ENCODE data around the gene DMRTC2.
"Not testable (repeated sequence)": the region's sequence is repeated elsewhere in the genome, so short reads cannot be mapped to it uniquely, and the experiment has no call there.

The DMRTC2 gene

DNA sequence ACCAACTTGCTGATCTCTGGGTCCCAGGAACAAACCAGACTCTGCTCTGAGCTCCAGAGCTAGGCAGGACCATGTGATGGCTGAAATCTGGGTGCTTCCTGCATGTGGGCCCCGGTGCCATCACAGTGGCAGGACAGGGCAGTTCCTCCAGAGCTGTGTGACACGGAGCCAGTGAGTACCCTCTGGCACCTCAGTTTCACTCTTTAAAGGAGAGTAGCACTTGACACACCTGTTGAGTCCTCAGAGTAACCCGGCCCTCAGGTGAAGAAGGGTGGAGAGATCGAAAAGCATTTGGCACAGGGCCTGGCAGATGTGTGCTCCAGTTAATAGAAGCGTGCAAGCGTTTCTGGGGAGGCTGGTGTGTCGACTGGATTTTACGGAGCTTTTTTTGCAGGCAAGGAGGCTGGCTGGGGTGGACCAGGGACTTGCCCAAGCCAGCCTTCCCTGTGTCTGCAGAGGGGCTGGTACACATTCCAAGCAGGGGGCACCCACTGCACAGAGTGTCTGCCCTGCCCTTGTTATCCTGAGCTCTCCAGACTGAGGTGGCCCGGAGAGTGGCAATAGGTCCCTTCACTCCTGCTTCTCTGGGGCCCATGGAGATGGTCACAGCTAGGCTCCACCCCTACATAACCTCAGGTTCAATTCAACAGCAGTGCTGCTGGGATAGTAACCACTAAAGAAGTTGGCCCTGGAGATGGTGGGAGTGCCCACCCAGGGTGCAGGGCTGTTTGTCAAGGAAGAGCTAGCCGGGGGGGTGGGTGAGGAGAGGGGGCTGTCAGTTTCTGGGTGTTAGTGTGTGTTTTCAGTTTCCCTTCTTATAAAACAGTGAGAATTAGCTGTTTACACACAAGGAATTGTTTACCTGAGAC lies 23.5 kb downstream of the DMRTC2 start:
- H3K9me3 ChIP-seq = no peaks in the 10 kb centered on the region
- peak overlapping the region; percentile 97 for H3K27ac ChIP-seq
- peak overlapping the region; percentile 74 for H3K9ac ChIP-seq
- TF ChIP-seq Cebpa-rat (IDR thresholded peaks at IDR 0.05) = no peak
- peak overlapping the region; percentile 31; the same call in 1 of the 2 replicates for H3K4me3 ChIP-seq
- peaks cover 91% of the 10 kb centered on the region for H3K36me3 ChIP-seq
- no peaks in the 10 kb centered on the region for H3K27me3 ChIP-seq
- peak overlapping the region; percentile 99 for H3K4me2 ChIP-seq
- peaks cover 94% of the 10 kb centered on the region for H4K20me1 ChIP-seq
- H3K4me1 ChIP-seq = peaks cover 100% of the 10 kb centered on the region

DNA sequence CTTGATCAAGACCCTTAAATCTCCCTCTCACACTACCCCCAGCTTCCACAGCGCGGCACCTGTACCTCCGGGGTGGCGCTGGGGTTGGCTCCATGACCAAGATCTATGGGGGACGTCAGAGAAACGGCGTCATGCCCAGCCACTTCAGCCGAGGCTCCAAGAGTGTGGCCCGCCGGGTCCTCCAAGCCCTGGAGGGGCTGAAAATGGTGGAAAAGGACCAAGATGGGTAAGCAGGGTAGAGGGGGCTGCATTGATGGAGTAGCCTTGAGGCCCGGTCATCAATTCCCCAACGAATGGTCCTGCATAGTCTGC lies 24.1 kb downstream of the DMRTC2 start:
- H3K4me1 ChIP-seq = peaks cover 100% of the 10 kb centered on the region
- H4K20me1 ChIP-seq = peaks cover 88% of the 10 kb centered on the region
- peaks cover 85% of the 10 kb centered on the region for H3K36me3 ChIP-seq
- H3K4me2 ChIP-seq = peak overlapping the region; percentile 99
- no peaks in the 10 kb centered on the region for H3K9me3 ChIP-seq
- peak overlapping the region; percentile 31; the same call in 1 of the 2 replicates for H3K4me3 ChIP-seq
- peak overlapping the region; percentile 74 for H3K9ac ChIP-seq
- H3K27ac ChIP-seq = peak overlapping the region; percentile 97
- no peaks in the 10 kb centered on the region for H3K27me3 ChIP-seq
- no peak for TF ChIP-seq Cebpa-rat (IDR thresholded peaks at IDR 0.05)

DNA sequence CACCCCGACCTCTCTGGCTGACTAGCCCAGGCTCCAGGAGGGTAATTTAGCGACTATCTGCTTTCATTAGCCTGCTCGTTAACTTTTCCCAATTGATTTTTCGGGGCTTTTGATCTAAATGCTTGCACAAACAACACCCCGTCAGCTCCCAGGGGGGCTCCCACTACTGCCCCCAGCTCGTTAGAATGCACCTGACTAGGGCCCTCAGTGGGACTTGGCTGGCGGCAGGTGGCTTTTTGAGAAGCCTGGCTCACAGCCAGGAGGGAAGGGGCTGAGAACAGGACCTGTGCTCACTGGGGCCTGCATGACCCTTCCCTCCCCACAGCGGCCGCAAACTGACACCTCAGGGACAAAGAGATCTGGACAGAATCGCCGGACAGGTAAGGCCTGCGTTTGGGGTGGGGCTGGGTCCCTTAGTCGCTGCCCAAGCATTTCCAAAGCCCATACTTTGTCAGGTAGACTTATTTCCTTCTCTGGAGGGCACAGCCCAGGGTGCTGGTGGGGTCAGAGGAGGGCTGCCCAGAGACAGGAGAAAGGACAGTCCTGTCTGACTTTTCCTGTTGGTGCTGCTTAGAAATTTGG lies 24.6 kb downstream of the DMRTC2 start:
- TF ChIP-seq Cebpa-rat (IDR thresholded peaks at IDR 0.05) = no peak
- Histone ChIP-seq H3K36me3 (peaks cover 80% of the 10 kb centered on the region), H3K27me3 (no peaks in the 10 kb centered on the region), H3K4me3 (peak overlapping the region; percentile 31; the same call in 1 of the 2 replicates), H4K20me1 (peaks cover 83% of the 10 kb centered on the region), H3K4me2 (peak overlapping the region; percentile 99), H3K4me1 (peaks cover 100% of the 10 kb centered on the region), H3K27ac (peak overlapping the region; percentile 97), H3K9me3 (no peaks in the 10 kb centered on the region), H3K9ac (peak overlapping the region; percentile 74)

DNA sequence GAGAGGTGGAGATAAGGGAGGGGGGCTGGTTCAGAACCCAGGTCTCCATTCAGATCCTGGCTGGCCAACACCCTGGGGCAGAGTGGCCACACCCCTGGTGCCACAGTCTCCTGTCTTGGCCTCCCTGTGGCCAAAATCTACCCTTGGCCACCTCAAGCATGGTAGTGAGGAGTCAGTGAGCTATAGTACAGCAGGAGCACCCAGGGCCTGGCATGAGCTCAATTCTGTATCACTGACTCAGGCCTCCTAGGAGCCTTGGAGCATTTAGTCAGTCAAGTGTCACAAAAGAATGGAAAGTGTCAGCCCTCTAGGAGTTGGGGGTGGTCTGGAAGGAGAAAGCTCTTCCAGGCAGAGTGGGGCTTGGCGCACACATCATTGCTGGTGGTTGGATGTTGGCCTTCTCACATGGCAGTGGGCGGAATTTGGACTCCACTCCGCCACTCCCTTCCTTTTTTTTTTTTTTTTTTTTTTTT lies 25.6 kb downstream of the DMRTC2 start:
- Histone ChIP-seq H3K4me1 (peaks cover 100% of the 10 kb centered on the region), H3K9ac (peak overlapping the region; percentile 74), H3K27ac (peak overlapping the region; percentile 97), H4K20me1 (peaks cover 74% of the 10 kb centered on the region), H3K36me3 (peaks cover 70% of the 10 kb centered on the region), H3K9me3 (no peaks in the 10 kb centered on the region), H3K27me3 (no peaks in the 10 kb centered on the region), H3K4me2 (peak overlapping the region; percentile 99), H3K4me3 (no peak overlapping the region)
- TF ChIP-seq Cebpa-rat (IDR thresholded peaks at IDR 0.05) = no peak

DNA sequence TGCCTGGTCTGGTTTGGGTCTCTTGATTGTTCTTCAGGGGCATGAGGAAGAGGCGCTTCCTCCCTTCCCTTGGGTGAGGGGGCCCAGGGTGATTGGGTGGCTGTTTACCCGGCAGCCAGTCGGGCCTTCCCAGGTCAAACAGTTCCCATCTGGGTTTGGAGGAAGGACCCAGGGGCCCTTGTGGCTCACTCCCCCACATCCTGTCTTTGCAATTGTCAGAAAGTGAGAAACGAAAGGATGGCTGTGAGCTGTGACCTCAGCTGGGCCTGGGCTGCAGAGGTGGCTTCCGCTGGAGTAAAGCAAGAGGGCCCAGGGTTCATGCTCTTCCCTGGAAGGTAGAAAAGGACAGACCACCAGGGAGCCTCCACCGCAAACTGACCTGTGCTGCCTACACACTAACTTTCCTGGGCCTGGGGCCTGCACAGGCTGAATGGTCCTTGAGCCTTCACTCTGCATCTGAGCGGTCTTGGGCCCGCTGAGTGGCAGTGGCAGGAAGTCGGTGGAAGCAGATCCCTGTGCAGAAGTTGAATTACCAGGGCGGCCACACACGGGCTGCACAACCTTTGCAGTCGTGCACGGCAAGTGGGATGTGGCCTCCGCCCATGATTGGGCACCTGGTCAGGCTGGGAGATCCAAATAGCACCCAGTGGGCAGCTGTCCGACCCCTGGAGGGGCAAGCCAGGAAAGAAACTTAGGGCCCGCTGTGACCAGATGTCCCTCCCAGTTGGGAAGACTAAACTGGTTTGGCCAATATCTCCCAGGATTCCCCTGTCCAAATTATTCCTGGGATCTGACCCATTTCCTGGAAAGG lies 26.9 kb downstream of the DMRTC2 start:
- Histone ChIP-seq H3K36me3 (peaks cover 56% of the 10 kb centered on the region), H3K9ac (peak overlapping the region; percentile 75)

DNA sequence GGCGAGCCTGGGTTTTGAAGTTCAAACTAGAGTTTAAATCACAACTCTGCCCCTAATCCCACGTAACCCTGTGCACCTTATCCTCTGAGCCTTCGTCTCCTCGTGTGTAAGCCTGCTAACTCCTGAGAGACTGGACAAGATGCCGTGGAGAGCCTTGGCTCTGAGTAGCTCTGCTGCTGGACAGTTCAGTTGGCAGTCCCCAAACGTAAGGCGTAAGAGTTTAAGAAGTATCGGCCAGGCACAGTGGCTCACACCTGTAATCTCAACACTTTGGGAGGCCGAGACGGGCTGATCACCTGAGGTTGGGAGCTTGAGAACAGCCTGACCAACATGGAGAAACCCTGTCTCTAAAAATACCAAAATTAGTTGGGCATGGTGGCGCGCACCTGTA lies 27.5 kb downstream of the DMRTC2 start:
- peaks cover 50% of the 10 kb centered on the region for H3K36me3 ChIP-seq
- no peak for TF ChIP-seq Cebpa-rat (IDR thresholded peaks at IDR 0.05)
- peaks cover 94% of the 10 kb centered on the region for H3K4me1 ChIP-seq
- no peaks in the 10 kb centered on the region for H3K9me3 ChIP-seq
- peak overlapping the region; percentile 97 for H3K27ac ChIP-seq
- H3K4me2 ChIP-seq = peak overlapping the region; percentile 99
- no peaks in the 10 kb centered on the region for H3K27me3 ChIP-seq
- H3K9ac ChIP-seq = peak overlapping the region; percentile 75
- H3K4me3 ChIP-seq = peak overlapping the region; percentile 47
- H4K20me1 ChIP-seq = peaks cover 54% of the 10 kb centered on the region

More for the DNA sequence above, 26.9 kb downstream of the DMRTC2 start:
- Histone ChIP-seq H3K27me3 (no peaks in the 10 kb centered on the region), H3K4me3 (peak overlapping the region; percentile 47), H3K9me3 (no peaks in the 10 kb centered on the region), H4K20me1 (peaks cover 60% of the 10 kb centered on the region), H3K27ac (peak overlapping the region; percentile 97), H3K4me1 (peaks cover 100% of the 10 kb centered on the region), H3K4me2 (peak overlapping the region; percentile 99)
- no peak for TF ChIP-seq Cebpa-rat (IDR thresholded peaks at IDR 0.05)

DNA sequence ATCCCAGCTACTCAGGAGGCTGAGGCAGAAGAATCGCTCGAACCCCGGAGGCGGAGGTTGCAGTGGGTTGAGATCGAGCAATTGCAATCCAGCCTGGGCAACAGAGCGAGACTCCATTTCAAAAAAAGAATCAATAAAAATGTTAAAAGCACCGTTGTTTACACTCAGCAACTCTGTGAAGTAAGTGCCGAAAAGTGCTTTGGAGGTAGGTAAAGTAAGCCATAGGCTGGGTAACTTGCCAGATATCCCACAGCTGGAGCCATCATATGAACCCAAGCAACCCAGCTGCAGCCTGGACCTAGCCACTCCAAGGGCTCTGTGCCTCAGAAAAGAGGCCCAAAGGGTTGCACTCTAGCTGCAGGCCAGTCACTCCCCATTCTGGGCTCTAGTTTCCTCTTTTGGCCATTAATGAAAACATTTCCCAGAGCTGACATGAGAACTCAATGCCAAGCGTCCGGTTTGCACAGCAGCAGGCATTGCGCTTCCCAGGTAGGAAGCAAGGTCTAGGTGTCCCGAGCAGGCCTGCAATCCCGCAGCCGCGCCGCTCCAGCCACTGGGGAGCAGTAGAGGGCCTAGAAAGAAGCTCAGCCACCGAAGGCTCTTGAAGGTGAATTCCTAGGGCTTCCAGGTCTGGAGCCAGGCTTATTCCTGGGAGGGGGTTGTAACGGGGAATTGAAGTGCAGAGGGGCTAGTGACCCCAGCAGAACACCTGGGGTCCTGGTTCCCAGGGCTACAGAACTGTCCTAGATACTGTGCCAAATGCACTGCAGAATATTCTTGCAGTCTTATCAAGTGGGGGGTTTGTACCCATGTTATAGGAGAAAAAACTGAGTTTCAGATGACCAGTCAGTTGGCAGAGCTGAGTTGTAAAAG lies 28.2 kb downstream of the DMRTC2 start:
- Histone ChIP-seq H3K4me3 (peak overlapping the region; percentile 47; the same call in 1 of the 2 replicates), H3K4me2 (peak overlapping the region; percentile 99), H3K9ac (peak overlapping the region; percentile 75), H3K4me1 (peaks cover 90% of the 10 kb centered on the region), H3K9me3 (no peaks in the 10 kb centered on the region), H3K36me3 (peaks cover 44% of the 10 kb centered on the region), H4K20me1 (peaks cover 48% of the 10 kb centered on the region), H3K27me3 (no peaks in the 10 kb centered on the region), H3K27ac (peak overlapping the region; percentile 97)
- no peak for TF ChIP-seq Cebpa-rat (IDR thresholded peaks at IDR 0.05)

DNA sequence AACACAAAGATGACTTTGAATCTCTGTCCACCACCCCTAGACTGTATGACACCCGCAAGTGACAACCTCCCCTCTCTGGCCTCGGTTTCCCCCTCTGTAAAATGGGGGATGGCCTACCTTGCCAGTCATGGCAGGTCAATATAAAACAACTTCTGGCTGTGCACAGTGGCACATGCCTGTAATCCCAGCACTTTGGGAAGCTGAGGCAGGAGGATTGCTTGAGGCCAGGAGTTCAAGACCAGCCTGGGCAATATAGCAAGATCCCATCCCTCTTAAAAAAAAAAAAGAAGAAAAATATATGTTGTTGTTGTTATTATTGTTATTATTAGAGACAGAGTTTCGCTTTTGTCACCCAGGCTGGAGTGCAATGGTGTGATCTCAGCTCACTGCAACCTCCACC lies 31.1 kb downstream of the DMRTC2 start:
- Histone ChIP-seq H3K9ac (peak overlapping the region; percentile 96), H3K27ac (peak overlapping the region; percentile 97), H3K4me1 (peaks cover 88% of the 10 kb centered on the region), H3K4me2 (peak overlapping the region; percentile 99), H3K36me3 (peaks cover 31% of the 10 kb centered on the region), H4K20me1 (peaks cover 30% of the 10 kb centered on the region)
- H3K4me3 ChIP-seq, H3K27me3 ChIP-seq, H3K9me3 ChIP-seq: not testable (repeated sequence)

Measured in BLaER1 (cell line).